Fibroblast of mammary gland (primary cell): ENCODE data around the gene RASA3.
"Not testable (repeated sequence)": the region's sequence is repeated elsewhere in the genome, so short reads cannot be mapped to it uniquely, and the experiment has no call there.

Experiments used
- DNase-seq: peaks from one replicate; pipeline ENCODE4 v3.0.0-alpha.2; 2010; ENCODE audit warnings: low read depth
- H3K4me3 ChIP-seq: 2 replicates; pipeline ENCODE4 v1.5.1; 2011; ENCODE audit warnings: low read depth, mild to moderate bottlenecking, low read length, moderate library complexity; ENCODE audit not compliant: control insufficient read depth
- CTCF ChIP-seq: conservative IDR thresholded peaks from 2 replicates; pipeline ENCODE4 v1.5.1; 2011; ENCODE audit warnings: low read depth, low read length, inconsistent platforms; ENCODE audit not compliant: control insufficient read depth, insufficient read depth

Gene RASA3

GRCh38 chr13:114111577-114111976, 20.8 kb downstream of the RASA3 start:
- DNase-seq, result peak; percentile 58
- H3K4me3 ChIP-seq, result no peak overlapping the region
- no peak for TF ChIP-seq CTCF

- H3K4me3 ChIP-seq, DNase-seq: not testable (repeated sequence)
Measured at GRCh38 chr13:114110830-114111189, 21.6 kb downstream of the RASA3 start.

GRCh38 chr13:114110091-114110829, 22.2 kb downstream of the RASA3 start:
- no peak for TF ChIP-seq CTCF
- DNase-seq, result peak; percentile 50
- H3K4me3 ChIP-seq, result no peak overlapping the region

- no peak for TF ChIP-seq CTCF
- H3K4me3 ChIP-seq, result no peak overlapping the region
- no peak for DNase-seq
Measured at GRCh38 chr13:114109641-114110041, 22.8 kb downstream of the RASA3 start.

GRCh38 chr13:114108894-114109293, 23.5 kb downstream of the RASA3 start:
- no peak overlapping the region for H3K4me3 ChIP-seq
- no peak for DNase-seq
- TF ChIP-seq CTCF, result no peak

- no peak overlapping the region for H3K4me3 ChIP-seq
- no peak for TF ChIP-seq CTCF
Measured at GRCh38 chr13:114108141-114108761, 24.2 kb downstream of the RASA3 start.

GRCh38 chr13:114107686-114108081, 24.7 kb downstream of the RASA3 start:
- TF ChIP-seq CTCF, result no peak
- no peak overlapping the region for H3K4me3 ChIP-seq
- DNase-seq, result peak; percentile 89

More at GRCh38 chr13:114108141-114108761, 24.2 kb downstream of the RASA3 start:
- no peak for DNase-seq
